Measurements from ENCODE around the gene MLKL. TPM values are rescaled to one million over a fixed set of nuclear protein-coding genes. Genes with fewer than 3 reads are reported as not detected.

MLKL gene
- total RNA-seq (2014; rRNA removed; shearing (Covaris generic)), result not detected in 2 replicates

DNA sequence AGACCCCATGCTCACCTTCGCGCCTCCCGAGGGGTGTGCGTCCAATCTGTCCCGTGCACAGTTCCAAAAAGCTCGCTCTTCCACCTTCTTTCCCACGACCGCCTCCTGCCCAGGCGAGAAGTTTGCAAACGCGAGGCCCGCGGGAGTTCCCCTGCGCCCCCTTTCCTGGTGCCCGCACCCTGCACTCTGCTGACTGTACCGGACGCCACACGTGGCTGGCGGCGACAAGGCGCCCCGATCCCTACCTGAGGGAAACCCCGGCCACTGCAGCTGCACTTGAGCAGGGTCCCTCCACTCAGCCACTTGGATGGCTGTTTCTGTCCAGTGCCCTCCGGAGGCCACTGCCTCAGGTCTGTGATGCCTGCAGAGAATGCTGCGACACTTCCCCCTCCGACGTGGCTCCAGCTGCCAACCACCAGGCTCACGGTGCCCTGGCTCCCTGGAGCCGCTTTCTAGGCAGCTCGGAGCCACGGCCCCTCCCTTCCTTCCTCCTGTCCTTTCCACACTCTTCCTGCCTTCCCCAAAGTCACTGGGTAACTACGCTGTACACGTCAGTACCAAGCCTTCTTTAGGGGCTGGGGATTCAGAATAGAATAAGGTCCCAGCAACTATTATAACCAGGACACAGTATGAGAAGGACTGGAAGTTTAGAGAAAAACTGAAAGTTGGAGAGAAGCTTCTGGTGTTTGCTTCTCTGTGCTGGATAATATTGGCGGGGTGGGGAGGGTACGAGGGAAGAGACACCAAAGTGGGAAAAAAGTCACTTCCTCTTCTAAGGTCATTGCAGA, at the start of gene MLKL:
MLKL (minus strand) TSS at position 425 of the 788 bp plus-strand sequence. CDS start 5,105 bp downstream, outside the sequence.
- DNase-seq, result peak in 1 of 2 experiments; percentile 6
- no peaks in the 10 kb centered on the region for H3K36me3 ChIP-seq

DNA sequence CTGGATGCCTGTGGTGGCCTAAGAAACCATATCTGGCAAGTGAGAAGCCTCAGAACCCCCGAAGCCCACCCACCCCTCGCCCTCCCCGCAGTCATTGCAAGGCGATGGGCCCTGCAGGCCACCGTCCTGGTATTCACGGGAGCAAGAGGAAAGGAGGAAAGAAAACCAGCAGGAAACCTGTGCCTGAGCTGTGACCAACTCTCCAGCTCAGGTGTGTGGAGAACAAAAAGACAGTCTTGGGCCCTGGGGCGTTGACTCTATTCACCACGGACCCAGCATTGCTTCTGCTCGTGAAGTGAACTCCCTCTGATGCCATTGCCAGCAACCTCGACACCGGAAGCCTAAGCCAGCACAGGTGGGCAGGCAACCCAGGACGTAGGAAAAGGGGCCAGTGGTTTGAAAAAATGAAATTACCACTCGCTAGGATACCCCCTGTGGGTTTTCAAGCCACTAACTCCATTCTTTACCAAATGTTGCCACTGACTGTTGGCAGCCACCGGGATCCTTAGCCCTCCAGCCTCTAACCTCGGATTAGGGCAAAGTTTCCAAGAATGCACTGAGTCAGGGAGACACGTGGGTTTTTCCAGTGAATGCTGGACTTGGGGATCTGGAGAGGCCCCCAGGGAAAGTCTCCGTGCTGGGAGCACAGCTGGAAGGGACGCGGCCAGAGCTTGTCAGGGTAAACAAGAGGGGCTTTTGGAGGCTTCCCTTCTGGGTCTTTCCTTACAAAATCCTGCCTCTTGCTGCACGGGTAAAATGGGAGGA, 48.8 kb upstream of the MLKL start:
- DNase-seq, result peak; percentile 9 to 25
- H3K4me1 ChIP-seq, result peaks cover 4% of the 10 kb centered on the region; the same call in 1 of the 2 replicates
- H3K27me3 ChIP-seq, result no peaks in the 10 kb centered on the region
- H3K9me3 ChIP-seq (replicated peaks), result no peaks in the 10 kb centered on the region
- no peak overlapping the region for H3K4me3 ChIP-seq
- no peak overlapping the region for H3K27ac ChIP-seq
- no peaks in the 10 kb centered on the region for H3K36me3 ChIP-seq

More for the DNA sequence above, at the start of gene MLKL:
- Histone ChIP-seq H3K9me3 (replicated peaks) (no peaks in the 10 kb centered on the region), H3K27me3 (no peaks in the 10 kb centered on the region), H3K27ac (no peak within 1 kb of the TSS), H3K4me3 (peak within 1 kb of the TSS; percentile 26; the same call in 1 of the 2 replicates), H3K4me1 (no peaks in the 10 kb centered on the region)

DNA sequence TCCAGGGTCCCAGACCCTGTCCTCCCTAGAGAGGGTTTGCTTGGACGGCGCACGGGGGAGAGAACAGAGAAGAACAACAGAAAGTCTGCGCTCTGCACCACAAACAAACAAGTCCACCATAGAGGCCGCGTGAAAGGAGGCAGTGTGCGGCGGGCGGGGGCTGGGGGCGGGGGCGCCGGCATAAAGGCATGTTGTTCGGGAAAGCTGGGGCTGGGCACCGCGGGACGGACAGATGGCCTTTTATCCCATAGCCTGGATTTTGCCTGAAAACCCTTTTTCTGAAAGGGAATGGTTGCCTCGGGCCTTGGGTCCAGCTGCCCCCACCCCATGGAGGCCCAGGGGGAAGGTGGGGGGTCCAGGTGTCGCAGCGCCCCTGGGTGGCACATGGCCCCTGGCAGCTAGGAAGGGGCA, 48.0 kb upstream of the MLKL start:
- no peak overlapping the region for H3K4me3 ChIP-seq
- H3K27me3 ChIP-seq, result no peaks in the 10 kb centered on the region
- H3K4me1 ChIP-seq, result peaks cover 4% of the 10 kb centered on the region; the same call in 1 of the 2 replicates
- H3K27ac ChIP-seq, result no peak overlapping the region
- no peaks in the 10 kb centered on the region for H3K36me3 ChIP-seq
- no peaks in the 10 kb centered on the region for H3K9me3 ChIP-seq (replicated peaks)
- no peak for DNase-seq

DNA sequence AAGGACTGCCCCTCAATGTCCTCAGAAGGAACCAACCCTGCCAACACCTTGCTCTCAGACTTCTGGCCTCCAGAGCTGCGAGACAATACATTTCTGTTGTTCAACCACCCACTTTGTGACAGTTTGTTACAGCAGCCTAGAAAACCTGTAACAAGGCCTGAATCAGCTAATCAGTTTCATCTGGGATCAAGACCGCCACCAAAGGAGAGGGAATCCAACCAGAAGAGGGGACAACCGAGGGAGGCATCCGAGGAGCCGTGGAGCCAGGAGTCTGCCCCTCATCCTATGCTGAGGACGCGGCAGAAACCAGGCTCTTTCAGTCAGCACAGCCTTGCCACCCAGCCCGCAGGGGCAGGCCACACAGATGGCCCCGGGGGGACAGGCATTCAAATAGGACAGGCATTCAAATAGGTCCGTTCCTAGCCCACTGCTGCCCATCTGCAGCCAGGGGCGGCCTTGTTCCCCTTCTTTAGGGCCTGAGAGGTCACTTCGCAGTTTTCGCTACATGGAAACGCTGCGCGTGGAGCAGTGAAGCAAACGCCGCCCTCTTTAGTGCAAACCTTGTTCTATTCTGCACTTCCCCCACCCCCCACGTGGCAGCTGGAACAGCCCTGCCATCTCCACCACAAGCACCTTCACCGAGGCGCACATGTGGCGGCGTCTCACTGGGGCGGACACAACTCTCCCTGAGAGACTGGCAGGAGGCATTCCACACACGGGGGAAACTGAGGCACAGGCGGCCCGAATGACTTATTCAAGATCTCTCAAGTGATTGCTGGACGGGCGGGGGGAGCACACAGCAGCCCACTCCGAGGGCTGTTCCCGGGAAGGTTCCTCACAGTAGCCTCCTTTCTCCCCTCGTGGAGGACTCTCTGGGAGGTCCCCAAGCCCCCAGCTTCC, 47.3 kb upstream of the MLKL start:
- Histone ChIP-seq H3K27ac (no peak overlapping the region), H3K4me1 (peaks cover 4% of the 10 kb centered on the region; the same call in 1 of the 2 replicates), H3K4me3 (no peak overlapping the region), H3K27me3 (no peaks in the 10 kb centered on the region), H3K9me3 (replicated peaks) (no peaks in the 10 kb centered on the region), H3K36me3 (no peaks in the 10 kb centered on the region)
- DNase-seq, result no peak

DNA sequence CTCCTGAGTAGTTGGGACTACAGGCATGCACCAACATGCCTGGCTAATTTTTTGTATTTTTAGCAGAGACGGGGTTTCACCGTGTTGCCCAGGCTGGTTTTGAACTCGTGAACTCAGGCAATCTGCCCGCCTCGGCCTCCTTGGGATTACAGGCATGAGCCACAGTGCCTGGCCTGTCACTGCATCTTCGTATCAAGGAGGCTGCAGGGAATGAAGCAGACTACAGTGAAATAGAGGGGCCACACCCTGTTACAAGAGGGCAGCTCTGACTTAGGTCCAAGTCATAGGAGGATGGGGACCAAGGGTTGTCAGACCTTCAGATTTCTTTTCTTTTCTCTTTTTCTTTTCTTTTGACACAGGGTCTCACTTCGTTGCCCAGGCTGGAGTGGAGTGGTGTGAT, 45.3 kb upstream of the MLKL start:
- Histone ChIP-seq H3K27me3 (no peaks in the 10 kb centered on the region), H3K4me3 (no peak overlapping the region), H3K9me3 (replicated peaks) (no peaks in the 10 kb centered on the region), H3K36me3 (no peaks in the 10 kb centered on the region), H3K4me1 (peaks cover 4% of the 10 kb centered on the region; the same call in 1 of the 2 replicates), H3K27ac (no peak overlapping the region)
- DNase-seq, result no peak

DNA sequence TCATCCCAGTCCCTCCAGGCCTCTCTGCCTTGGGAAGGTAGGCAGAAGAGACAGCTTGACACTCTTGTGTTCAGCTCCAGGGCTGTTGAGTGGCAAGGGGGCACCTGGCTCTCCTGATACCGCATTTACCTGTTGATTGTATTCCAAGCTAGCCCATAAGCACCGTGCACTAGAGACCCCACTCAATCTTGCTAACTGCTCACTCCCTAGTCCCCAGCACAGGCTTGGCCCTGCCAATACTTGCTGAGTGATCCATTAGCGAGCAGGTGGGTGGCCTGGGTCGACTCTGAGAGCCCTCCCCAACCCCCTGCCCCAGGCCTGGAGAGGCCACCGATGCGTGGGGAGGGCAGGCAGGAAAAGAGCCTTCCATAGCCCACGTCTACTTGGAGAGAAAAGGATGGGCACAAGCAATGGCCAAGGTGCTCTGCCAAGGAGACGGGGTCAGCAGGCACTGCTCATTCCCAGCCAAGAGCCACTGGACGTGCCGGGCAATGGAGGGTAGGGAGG, 44.5 kb upstream of the MLKL start:
- no peak for DNase-seq
- Histone ChIP-seq H3K9me3 (replicated peaks) (no peaks in the 10 kb centered on the region), H3K36me3 (no peaks in the 10 kb centered on the region), H3K4me1 (peaks cover 4% of the 10 kb centered on the region; the same call in 1 of the 2 replicates), H3K4me3 (no peak overlapping the region), H3K27me3 (no peaks in the 10 kb centered on the region), H3K27ac (no peak overlapping the region)

DNA sequence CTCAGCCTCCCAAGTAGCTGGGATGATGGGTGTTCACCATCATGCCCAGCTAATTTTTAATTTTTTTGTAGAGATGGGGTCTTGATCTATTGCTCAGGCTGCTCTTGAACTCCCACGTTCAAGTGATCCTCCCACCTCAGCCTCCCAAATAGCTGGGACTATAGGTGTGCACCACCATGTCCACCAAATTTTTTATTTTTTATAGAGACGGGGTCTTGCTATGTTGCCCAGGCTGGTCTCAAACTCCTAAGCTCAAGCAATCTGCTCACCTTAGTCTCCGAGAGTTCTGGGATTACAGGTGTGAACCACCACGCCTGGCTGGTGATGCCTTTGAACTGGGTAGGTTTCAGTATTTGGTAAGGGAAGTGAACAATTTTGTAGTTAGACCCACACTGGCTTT, 43.9 kb upstream of the MLKL start:
- H3K9me3 ChIP-seq (replicated peaks), result no peaks in the 10 kb centered on the region
- H3K27me3 ChIP-seq, result no peaks in the 10 kb centered on the region
- H3K4me3 ChIP-seq, result no peak overlapping the region
- H3K27ac ChIP-seq, result no peak overlapping the region
- DNase-seq, result no peak
- H3K4me1 ChIP-seq, result peaks cover 2% of the 10 kb centered on the region; the same call in 1 of the 2 replicates
- no peaks in the 10 kb centered on the region for H3K36me3 ChIP-seq

DNA sequence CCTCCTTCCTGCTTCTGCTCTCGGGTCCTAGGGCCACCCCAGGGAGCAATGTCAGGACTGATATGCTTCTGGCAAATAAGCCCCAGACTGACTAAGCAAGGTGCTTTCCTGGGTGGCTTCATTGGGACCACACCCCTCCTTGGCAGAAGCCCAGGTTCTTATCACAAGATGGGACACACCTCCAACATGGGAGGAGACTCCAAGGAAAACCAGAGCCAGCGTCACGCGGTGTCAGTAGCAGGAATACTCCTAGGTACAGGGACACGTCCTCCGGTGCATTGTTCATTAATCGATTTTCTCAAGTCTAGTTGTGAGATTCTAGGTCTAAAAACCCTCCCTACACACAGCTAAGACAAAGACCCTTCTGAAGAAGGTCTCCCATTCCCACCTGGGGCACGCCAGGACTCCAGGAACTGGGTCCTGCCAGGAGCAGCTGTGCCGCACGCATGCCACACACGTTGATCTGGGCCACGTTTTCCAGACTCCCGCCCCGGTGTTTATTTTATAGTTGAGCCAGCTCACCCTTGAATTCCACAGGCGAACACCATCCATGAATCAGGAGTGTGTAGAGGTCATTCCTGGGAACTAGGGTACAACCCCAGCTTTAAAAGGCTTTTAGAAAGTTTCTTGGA, 43.1 kb upstream of the MLKL start:
- Histone ChIP-seq H3K27me3 (no peaks in the 10 kb centered on the region), H3K9me3 (replicated peaks) (no peaks in the 10 kb centered on the region), H3K36me3 (no peaks in the 10 kb centered on the region), H3K4me3 (peak overlapping the region; percentile 39), H3K27ac (no peak overlapping the region; the same call in 1 of the 2 replicates), H3K4me1 (peaks cover 3% of the 10 kb centered on the region; the same call in 1 of the 2 replicates)
- peak; percentile 48 to 58 for DNase-seq

DNA sequence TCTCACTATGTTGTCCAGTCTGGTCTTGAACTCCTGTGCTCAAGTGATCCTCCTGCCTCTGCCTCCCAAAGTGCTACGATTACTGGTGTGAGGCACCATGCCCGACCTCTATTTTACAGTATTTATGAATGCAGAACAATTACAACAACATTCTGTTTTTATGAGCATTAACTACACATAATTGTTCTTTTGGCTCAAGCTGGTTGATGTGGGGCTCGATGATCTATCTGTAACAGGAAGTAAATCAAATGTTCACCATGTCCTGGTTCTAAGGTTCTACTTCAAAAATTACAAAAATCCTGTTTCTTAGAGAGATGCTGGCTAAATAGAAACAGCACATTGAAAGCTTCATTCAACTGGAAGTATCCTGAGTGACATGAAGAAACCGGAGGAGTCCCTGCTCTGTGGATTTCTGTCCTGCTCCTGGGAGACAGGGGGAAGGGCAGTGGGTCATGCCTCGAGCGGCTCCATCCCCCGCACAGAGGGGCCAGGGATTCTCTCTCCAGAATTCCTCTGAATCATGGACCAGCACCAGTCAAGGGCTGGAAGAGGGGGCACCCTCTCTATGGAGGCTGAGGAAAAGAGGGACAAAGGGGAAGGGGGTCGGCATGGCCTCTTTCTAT, 42.5 kb upstream of the MLKL start:
- DNase-seq, result no peak
- peaks cover 5% of the 10 kb centered on the region; the same call in 1 of the 2 replicates for H3K4me1 ChIP-seq
- peak overlapping the region; percentile 39 for H3K4me3 ChIP-seq
- H3K9me3 ChIP-seq (replicated peaks), result no peaks in the 10 kb centered on the region
- no peaks in the 10 kb centered on the region for H3K27me3 ChIP-seq
- H3K36me3 ChIP-seq, result no peaks in the 10 kb centered on the region
- no peak overlapping the region; the same call in 1 of the 2 replicates for H3K27ac ChIP-seq

DNA sequence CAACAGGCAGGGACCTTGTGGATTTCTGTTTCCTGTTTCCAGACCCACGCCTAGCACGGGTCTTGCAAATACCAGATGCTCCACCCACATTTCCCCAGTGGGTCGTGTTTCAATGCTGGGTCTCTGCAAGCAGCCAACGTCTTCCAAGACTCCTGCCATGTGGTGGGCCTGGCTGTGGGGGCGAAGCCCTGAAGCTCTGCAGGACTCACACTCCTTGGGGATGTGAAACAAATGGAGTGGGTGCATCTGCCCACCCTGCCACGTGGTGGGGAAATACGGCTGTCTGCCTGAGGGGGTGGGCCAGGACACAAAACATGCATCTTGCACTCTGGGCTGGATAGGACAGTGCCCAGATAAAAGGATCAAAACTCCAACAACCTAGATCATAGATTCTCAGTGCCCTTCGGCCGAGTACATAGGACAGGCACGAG, 41.4 kb upstream of the MLKL start:
- DNase-seq, result no peak
- Histone ChIP-seq H3K9me3 (replicated peaks) (no peaks in the 10 kb centered on the region), H3K4me1 (peaks cover 5% of the 10 kb centered on the region; the same call in 1 of the 2 replicates), H3K27ac (no peak overlapping the region), H3K4me3 (no peak overlapping the region), H3K27me3 (no peaks in the 10 kb centered on the region), H3K36me3 (no peaks in the 10 kb centered on the region)

DNA sequence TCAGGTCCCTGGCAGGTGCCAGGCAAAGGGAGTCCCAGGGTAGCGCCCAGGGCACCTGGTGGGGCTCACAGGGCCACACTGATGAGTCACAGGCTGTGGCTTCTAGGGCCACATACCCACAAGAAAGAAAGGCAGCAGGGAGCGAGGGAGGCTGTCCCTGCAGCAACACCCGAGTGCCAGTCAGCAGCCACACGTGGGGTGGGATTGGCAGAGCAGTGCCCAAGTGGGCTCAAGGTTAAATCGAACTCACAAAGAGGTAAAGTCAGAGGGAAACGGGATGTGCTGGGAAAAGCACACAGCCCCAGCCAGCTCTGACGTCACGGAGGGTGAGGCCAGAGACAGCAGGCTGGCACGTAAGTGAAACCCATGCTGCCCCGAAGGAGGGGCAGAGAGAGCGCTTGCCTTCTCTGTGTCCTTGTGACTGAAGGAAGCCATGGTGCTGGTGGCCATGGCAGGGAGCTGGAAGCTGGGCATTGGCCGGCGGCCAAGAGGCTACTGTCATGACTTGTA, 40.2 kb upstream of the MLKL start:
- no peaks in the 10 kb centered on the region for H3K9me3 ChIP-seq (replicated peaks)
- DNase-seq, result no peak
- no peaks in the 10 kb centered on the region for H3K36me3 ChIP-seq
- H3K4me3 ChIP-seq, result no peak overlapping the region
- no peaks in the 10 kb centered on the region for H3K27me3 ChIP-seq
- no peak overlapping the region for H3K27ac ChIP-seq
- H3K4me1 ChIP-seq, result peaks cover 5% of the 10 kb centered on the region; the same call in 1 of the 2 replicates

DNA sequence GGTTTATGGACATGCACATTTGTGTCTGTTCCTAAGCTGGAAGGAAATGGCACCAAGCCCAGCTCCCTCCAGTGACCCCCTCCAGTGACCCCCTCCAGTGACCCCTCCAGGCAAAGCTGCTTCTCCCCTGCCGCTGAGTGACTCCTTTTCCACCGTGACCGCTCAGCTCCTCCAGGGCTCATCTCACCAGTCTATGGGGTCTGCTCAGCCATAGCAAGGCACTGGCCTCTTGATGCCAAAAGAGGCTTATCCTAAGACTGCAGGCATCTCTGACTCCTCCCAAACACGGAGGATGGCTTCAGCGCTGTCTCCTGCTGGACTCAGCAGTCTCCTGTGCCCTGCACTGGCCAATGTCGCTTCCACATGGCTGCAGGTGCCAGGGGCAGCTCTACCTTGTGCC, 38.6 kb upstream of the MLKL start:
- H3K36me3 ChIP-seq, result no peaks in the 10 kb centered on the region
- no peak overlapping the region for H3K4me3 ChIP-seq
- H3K9me3 ChIP-seq (replicated peaks), result no peaks in the 10 kb centered on the region
- H3K27ac ChIP-seq, result no peak overlapping the region
- H3K27me3 ChIP-seq, result no peaks in the 10 kb centered on the region
- no peak for DNase-seq
- H3K4me1 ChIP-seq, result peaks cover 5% of the 10 kb centered on the region; the same call in 1 of the 2 replicates

DNA sequence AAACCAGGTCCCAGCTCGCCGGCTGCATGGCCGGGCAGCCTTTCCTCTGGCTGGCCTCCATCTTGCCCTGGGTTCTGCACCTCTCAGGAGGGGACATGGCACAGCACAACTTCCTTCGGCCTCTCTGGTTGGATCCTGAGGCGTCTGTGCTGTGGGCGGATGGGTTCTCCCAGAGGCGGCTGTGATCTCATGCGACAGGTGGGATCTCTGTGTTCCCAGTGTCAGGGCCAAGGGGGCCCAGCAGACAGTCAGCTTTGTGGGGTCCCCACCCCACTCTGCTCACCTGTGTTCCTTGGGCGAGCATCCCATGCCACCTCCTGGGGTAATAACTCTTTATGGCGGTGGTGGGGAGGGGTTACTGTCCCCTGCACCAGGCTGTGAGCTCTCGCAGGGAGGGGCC, 38.2 kb upstream of the MLKL start:
- Histone ChIP-seq H3K9me3 (replicated peaks) (no peaks in the 10 kb centered on the region), H3K4me1 (peaks cover 5% of the 10 kb centered on the region; the same call in 1 of the 2 replicates), H3K27ac (no peak overlapping the region), H3K27me3 (no peaks in the 10 kb centered on the region), H3K4me3 (no peak overlapping the region), H3K36me3 (no peaks in the 10 kb centered on the region)
- DNase-seq, result peak; percentile 25 to 35

All from SJCRH30 (cell line).